HG03060 (cell line): Measurements from ENCODE around the gene NANOS2.
"Not testable (repeated sequence)": the region's sequence is repeated elsewhere in the genome, so short reads cannot be mapped to it uniquely, and the experiment has no call there.

Source experiments
- ATAC-seq: cut with Tn5 transposase; IDR thresholded peaks from one replicate; pipeline ENCODE4 v1.9.1; 2021; ENCODE audit warnings: low read depth, moderate number of reproducible peaks; ENCODE audit not compliant: unreplicated experiment

The NANOS2 gene

GRCh38 chr19:45878043-45878794 lies 36.4 kb downstream of the NANOS2 start:
- ATAC-seq = no peak

- no peak for ATAC-seq
Measured at GRCh38 chr19:45876411-45877197, 38.0 kb downstream of the NANOS2 start.

- ATAC-seq = no peak
Measured at GRCh38 chr19:45876161-45876410, 38.5 kb downstream of the NANOS2 start.

GRCh38 chr19:45874620-45874966 lies 40.0 kb downstream of the NANOS2 start:
- ATAC-seq = no peak

GRCh38 chr19:45873219-45873772 lies 41.3 kb downstream of the NANOS2 start:
- ATAC-seq = no peak

- no peak for ATAC-seq
Measured at GRCh38 chr19:45872095-45872919, 42.3 kb downstream of the NANOS2 start.

GRCh38 chr19:45870798-45871197 lies 43.8 kb downstream of the NANOS2 start:
- no peak for ATAC-seq

- ATAC-seq = not testable (repeated sequence)
Measured at GRCh38 chr19:45867241-45867640, 47.3 kb downstream of the NANOS2 start.

GRCh38 chr19:45866400-45867176 lies 48.0 kb downstream of the NANOS2 start:
- ATAC-seq = no peak

- no peak for ATAC-seq
Measured at GRCh38 chr19:45865269-45865948, 49.2 kb downstream of the NANOS2 start.

- ATAC-seq = no peak
Measured at GRCh38 chr19:45864629-45865082, 49.9 kb downstream of the NANOS2 start.

- no peak for ATAC-seq
Measured at GRCh38 chr19:45863840-45864628, 50.5 kb downstream of the NANOS2 start, which contains the start of gene FOXA3. Gene FOXA3, plus strand, starts transcription at chr19:45864326. Its CDS starts 131 bp downstream, at chr19:45864457.

GRCh38 chr19:45863335-45863839 lies 51.2 kb downstream of the NANOS2 start:
- no peak for ATAC-seq
